WTC11 (cell line): ENCODE results near the gene WLS. TPM values are rescaled to one million over a fixed set of nuclear protein-coding genes. Genes with fewer than 3 reads are reported as not detected.

Experiments
- ATAC-seq: fragments of 200-7000 bp; cut with Tn5 transposase; 2 replicates; pipeline ENCODE4 v1.10.0; 2021; ENCODE audit warnings: mild to moderate bottlenecking, moderate library complexity
- CTCF ChIA-PET: fragments of 300-600 bp; sonication (Branson Sonifier 250); formaldehyde crosslinking; loops from one replicate; lab custom pipeline; 2021; ENCODE audit warnings: antibody characterized with exemption; lab: Charles Lee
- POLR2A ChIA-PET: fragments of 350-600 bp; sonication (Branson Sonifier 250); formaldehyde crosslinking; loops from one replicate; lab custom pipeline; 2021; ENCODE audit warnings: antibody characterized with exemption; lab: Charles Lee
- DNase-seq: peaks from one replicate; pipeline ENCODE4 v3.0.0; 2021; ENCODE audit warnings: low spot score
- H3K27ac Mint-ChIP-seq: 2 replicates; pipeline ENCODE4 v1.8.0; 2021; ENCODE audit warnings: mixed read lengths
- H3K27me3 Mint-ChIP-seq: 2 replicates; pipeline ENCODE4 v1.8.0; 2021; ENCODE audit warnings: low read depth, mild to moderate bottlenecking, moderate library complexity, mixed read lengths
- H3K36me3 Mint-ChIP-seq: 2 replicates; pipeline ENCODE4 v1.8.0; 2021; ENCODE audit warnings: mixed read lengths
- H3K4me1 Mint-ChIP-seq: 2 replicates; pipeline ENCODE4 v1.8.0; 2022; ENCODE audit warnings: mixed read lengths
- H3K4me3 Mint-ChIP-seq: 2 replicates; pipeline ENCODE4 v1.8.0; 2021; ENCODE audit warnings: mild to moderate bottlenecking, moderate library complexity, mixed read lengths
- H3K9me3 Mint-ChIP-seq: 2 replicates; pipeline ENCODE4 v1.8.0; 2021; ENCODE audit warnings: mixed read lengths
- CBFB ChIP-seq: sonication (generic); formaldehyde crosslinking; IDR thresholded peaks from 2 replicates; pipeline ENCODE4 v1.8.1; 2022; ENCODE audit warnings: mild to moderate bottlenecking, low read depth, missing genetic modification reagents
- CREB1 ChIP-seq: sonication (generic); formaldehyde crosslinking; IDR thresholded peaks from 2 replicates; pipeline ENCODE4 v1.8.0; 2023; ENCODE audit warnings: mild to moderate bottlenecking, missing genetic modification reagents
- GTF2I ChIP-seq: fragments of 250-450 bp; sonication (Bioruptor Pico); conservative IDR thresholded peaks from 2 replicates; pipeline ENCODE4 v1.4.0; 2021; ENCODE audit warnings: mild to moderate bottlenecking
- JAZF1 ChIP-seq: fragments of 250-450 bp; sonication (Bioruptor Pico); IDR thresholded peaks from 2 replicates; pipeline ENCODE4 v1.9.0; 2021; ENCODE audit warnings: moderate library complexity, mild to moderate bottlenecking, inconsistent platforms
- NFE2L1 ChIP-seq: sonication (generic); formaldehyde crosslinking; IDR thresholded peaks from 2 replicates; pipeline ENCODE4 v1.8.1; 2023; ENCODE audit warnings: missing genetic modification reagents
- RORB ChIP-seq: fragments of 250-450 bp; sonication (Bioruptor Pico); IDR thresholded peaks from 2 replicates; pipeline ENCODE4 v1.9.0; 2021; ENCODE audit warnings: mild to moderate bottlenecking
- STAT6 ChIP-seq: sonication (generic); formaldehyde crosslinking; conservative IDR thresholded peaks from 2 replicates; pipeline ENCODE4 v1.8.1; 2023; ENCODE audit warnings: mild to moderate bottlenecking, low read depth, missing genetic modification reagents, moderate library complexity
- ZNF263 ChIP-seq: sonication (generic); formaldehyde crosslinking; IDR thresholded peaks from 2 replicates; pipeline ENCODE4 v1.8.1; 2022; ENCODE audit warnings: low read depth, mild to moderate bottlenecking, moderate library complexity, missing genetic modification reagents
- total RNA-seq: library from RNA; stranded (reverse); gene quantifications from 3 replicates; pipeline ENCODE4 v1.2.3, GENCODE V29; 2021
- TF ChIP-seq, protein P1 (sequence below): sonication (generic); formaldehyde crosslinking; IDR thresholded peaks from 2 replicates; pipeline ENCODE4 v1.8.1; 2022; ENCODE audit warnings: low read depth, missing genetic modification reagents, borderline replicate concordance
- TF ChIP-seq, protein P2 (sequence below): fragments of 200-600 bp; IDR thresholded peaks from 2 replicates; pipeline ENCODE4 v1.8.0; 2022; ENCODE audit warnings: antibody characterized with exemption
- TF ChIP-seq, protein P3 (sequence below): sonication (generic); formaldehyde crosslinking; IDR thresholded peaks from 2 replicates; pipeline ENCODE4 v1.8.0; 2022; ENCODE audit warnings: mild to moderate bottlenecking, missing genetic modification reagents
- TF ChIP-seq, protein P4 (sequence below): sonication (generic); formaldehyde crosslinking; IDR thresholded peaks from 2 replicates; pipeline ENCODE4 v1.8.0; 2022; ENCODE audit warnings: missing genetic modification reagents
- TF ChIP-seq, protein P5 (sequence below): sonication (generic); formaldehyde crosslinking; IDR thresholded peaks from 2 replicates; pipeline ENCODE4 v1.8.1; 2022; ENCODE audit warnings: missing genetic modification reagents, borderline replicate concordance

WLS gene
- total RNA-seq, 1 experiment from 2014 or later, result 4.5 TPM

DNA sequence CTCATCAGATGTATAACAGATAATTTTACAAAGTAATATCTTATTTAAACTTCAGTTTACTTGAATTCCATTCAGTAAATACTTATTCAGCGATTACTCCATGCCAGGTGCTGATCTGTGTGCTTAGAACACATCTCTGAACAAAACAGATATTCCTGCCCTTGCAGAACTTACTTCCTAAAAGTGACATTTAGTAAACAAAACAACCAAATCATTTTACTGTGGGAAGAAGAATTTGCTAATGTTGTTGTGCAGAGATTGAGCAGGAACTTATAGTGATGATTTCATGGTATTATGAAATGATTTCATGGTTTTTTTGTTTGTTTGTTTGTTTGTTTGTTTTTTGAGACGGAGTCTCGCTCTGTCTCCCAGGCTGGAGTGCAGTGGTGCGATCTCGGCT, 39.3 kb upstream of the WLS start (continued):
- TF ChIP-seq ZNF263 (no peak), CREB1 (CRISPR knock-in tag) (no peak), CBFB (CRISPR knock-in tag) (no peak), STAT6 (no peak)
- TF ChIP-seq, protein P1, sequence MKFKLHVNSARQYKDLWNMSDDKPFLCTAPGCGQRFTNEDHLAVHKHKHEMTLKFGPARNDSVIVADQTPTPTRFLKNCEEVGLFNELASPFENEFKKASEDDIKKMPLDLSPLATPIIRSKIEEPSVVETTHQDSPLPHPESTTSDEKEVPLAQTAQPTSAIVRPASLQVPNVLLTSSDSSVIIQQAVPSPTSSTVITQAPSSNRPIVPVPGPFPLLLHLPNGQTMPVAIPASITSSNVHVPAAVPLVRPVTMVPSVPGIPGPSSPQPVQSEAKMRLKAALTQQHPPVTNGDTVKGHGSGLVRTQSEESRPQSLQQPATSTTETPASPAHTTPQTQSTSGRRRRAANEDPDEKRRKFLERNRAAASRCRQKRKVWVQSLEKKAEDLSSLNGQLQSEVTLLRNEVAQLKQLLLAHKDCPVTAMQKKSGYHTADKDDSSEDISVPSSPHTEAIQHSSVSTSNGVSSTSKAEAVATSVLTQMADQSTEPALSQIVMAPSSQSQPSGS (CRISPR knock-in tag), result no peak
- TF ChIP-seq, protein P2, sequence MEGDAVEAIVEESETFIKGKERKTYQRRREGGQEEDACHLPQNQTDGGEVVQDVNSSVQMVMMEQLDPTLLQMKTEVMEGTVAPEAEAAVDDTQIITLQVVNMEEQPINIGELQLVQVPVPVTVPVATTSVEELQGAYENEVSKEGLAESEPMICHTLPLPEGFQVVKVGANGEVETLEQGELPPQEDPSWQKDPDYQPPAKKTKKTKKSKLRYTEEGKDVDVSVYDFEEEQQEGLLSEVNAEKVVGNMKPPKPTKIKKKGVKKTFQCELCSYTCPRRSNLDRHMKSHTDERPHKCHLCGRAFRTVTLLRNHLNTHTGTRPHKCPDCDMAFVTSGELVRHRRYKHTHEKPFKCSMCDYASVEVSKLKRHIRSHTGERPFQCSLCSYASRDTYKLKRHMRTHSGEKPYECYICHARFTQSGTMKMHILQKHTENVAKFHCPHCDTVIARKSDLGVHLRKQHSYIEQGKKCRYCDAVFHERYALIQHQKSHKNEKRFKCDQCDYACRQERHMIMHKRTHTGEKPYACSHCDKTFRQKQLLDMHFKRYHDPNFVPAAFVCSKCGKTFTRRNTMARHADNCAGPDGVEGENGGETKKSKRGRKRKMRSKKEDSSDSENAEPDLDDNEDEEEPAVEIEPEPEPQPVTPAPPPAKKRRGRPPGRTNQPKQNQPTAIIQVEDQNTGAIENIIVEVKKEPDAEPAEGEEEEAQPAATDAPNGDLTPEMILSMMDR, result no peak

DNA sequence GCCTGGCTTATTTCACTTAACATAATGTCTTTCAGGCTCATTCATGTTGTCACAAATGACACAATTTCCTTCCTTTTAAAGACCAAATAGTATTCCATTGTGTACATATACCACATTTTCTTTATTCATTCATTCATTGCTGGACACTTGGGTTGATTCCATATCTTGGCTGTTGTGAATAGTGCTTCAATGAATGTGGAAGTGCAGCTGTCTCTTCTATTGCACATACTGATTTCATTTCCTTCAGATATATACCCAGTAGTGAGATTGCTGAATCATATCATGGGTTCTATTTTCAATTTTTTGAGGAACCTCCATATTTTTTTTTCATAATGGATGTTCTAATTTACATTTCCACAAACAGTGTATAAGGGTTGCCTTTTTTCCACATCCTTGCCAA, 38.6 kb upstream of the WLS start:
- DNase-seq, result no peak
- TF ChIP-seq, protein P3, sequence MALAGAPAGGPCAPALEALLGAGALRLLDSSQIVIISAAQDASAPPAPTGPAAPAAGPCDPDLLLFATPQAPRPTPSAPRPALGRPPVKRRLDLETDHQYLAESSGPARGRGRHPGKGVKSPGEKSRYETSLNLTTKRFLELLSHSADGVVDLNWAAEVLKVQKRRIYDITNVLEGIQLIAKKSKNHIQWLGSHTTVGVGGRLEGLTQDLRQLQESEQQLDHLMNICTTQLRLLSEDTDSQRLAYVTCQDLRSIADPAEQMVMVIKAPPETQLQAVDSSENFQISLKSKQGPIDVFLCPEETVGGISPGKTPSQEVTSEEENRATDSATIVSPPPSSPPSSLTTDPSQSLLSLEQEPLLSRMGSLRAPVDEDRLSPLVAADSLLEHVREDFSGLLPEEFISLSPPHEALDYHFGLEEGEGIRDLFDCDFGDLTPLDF (CRISPR knock-in tag), result no peak
- TF ChIP-seq, protein P4, sequence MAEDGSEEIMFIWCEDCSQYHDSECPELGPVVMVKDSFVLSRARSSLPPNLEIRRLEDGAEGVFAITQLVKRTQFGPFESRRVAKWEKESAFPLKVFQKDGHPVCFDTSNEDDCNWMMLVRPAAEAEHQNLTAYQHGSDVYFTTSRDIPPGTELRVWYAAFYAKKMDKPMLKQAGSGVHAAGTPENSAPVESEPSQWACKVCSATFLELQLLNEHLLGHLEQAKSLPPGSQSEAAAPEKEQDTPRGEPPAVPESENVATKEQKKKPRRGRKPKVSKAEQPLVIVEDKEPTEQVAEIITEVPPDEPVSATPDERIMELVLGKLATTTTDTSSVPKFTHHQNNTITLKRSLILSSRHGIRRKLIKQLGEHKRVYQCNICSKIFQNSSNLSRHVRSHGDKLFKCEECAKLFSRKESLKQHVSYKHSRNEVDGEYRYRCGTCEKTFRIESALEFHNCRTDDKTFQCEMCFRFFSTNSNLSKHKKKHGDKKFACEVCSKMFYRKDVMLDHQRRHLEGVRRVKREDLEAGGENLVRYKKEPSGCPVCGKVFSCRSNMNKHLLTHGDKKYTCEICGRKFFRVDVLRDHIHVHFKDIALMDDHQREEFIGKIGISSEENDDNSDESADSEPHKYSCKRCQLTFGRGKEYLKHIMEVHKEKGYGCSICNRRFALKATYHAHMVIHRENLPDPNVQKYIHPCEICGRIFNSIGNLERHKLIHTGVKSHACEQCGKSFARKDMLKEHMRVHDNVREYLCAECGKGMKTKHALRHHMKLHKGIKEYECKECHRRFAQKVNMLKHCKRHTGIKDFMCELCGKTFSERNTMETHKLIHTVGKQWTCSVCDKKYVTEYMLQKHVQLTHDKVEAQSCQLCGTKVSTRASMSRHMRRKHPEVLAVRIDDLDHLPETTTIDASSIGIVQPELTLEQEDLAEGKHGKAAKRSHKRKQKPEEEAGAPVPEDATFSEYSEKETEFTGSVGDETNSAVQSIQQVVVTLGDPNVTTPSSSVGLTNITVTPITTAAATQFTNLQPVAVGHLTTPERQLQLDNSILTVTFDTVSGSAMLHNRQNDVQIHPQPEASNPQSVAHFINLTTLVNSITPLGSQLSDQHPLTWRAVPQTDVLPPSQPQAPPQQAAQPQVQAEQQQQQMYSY (CRISPR knock-in tag), result no peak
- TF ChIP-seq NFE2L1 (CRISPR knock-in tag) (no peak), JAZF1 (CRISPR knock-in tag) (no peak), RORB (CRISPR knock-in tag) (no peak), GTF2I (CRISPR knock-in tag) (no peak)
- TF ChIP-seq, protein P5, sequence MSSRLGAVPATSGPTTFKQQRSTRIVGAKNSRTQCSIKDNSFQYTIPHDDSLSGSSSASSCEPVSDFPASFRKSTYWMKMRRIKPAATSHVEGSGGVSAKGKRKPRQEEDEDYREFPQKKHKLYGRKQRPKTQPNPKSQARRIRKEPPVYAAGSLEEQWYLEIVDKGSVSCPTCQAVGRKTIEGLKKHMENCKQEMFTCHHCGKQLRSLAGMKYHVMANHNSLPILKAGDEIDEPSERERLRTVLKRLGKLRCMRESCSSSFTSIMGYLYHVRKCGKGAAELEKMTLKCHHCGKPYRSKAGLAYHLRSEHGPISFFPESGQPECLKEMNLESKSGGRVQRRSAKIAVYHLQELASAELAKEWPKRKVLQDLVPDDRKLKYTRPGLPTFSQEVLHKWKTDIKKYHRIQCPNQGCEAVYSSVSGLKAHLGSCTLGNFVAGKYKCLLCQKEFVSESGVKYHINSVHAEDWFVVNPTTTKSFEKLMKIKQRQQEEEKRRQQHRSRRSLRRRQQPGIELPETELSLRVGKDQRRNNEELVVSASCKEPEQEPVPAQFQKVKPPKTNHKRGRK, result no peak
- Mint-ChIP-seq H3K36me3 (no peaks in the 10 kb centered on the region), H3K27ac (no peak overlapping the region), H3K27me3 (peaks cover 58% of the 10 kb centered on the region), H3K9me3 (no peaks in the 10 kb centered on the region), H3K4me1 (peaks cover 4% of the 10 kb centered on the region; the same call in 1 of the 2 replicates), H3K4me3 (no peak overlapping the region)
- POLR2A ChIA-PET, result no interaction called here
- CTCF ChIA-PET, result no interaction called here
- ATAC-seq, result no peak
